NT2/D1 (cell line): Measurements from ENCODE around the gene KRT40.

Source experiments
- DNase-seq: peaks from one replicate; pipeline ENCODE4 v3.0.0-alpha.2; 2011; ENCODE audit warnings: low read depth, low spot score
- H3K27me3 ChIP-seq: 2 replicates; pipeline ENCODE4 v1.6.0; 2011; ENCODE audit warnings: mild to moderate bottlenecking; ENCODE audit not compliant: insufficient read length, insufficient read depth
- H3K36me3 ChIP-seq: 2 replicates; pipeline ENCODE4 v1.6.1; 2011; ENCODE audit warnings: mild to moderate bottlenecking, low read length, mixed read lengths; ENCODE audit not compliant: insufficient read depth, insufficient read length
- H3K4me1 ChIP-seq: 2 replicates; pipeline ENCODE4 v1.5.1; 2011; ENCODE audit not compliant: insufficient read depth, insufficient read length
- H3K4me3 ChIP-seq: 2 replicates; pipeline ENCODE4 v1.5.1; 2011; ENCODE audit warnings: low read depth; ENCODE audit not compliant: insufficient read length
- H3K9ac ChIP-seq: 2 replicates; pipeline ENCODE4 v1.6.0; 2011; ENCODE audit warnings: low read depth; ENCODE audit not compliant: insufficient read length
- H3K9me3 ChIP-seq: 2 replicates; pipeline ENCODE4 v1.5.1; 2011; ENCODE audit warnings: mild to moderate bottlenecking, low read length; ENCODE audit not compliant: insufficient read depth
- SUZ12 ChIP-seq: IDR thresholded peaks from 2 replicates; pipeline ENCODE4 v1.6.1; 2011; ENCODE audit not compliant: insufficient read length, insufficient read depth; ENCODE audit errors: extremely low read depth
- YY1 ChIP-seq: IDR thresholded peaks from 2 replicates; pipeline ENCODE4 v1.6.1; 2011; ENCODE audit not compliant: insufficient read length, insufficient read depth
- ZNF274 ChIP-seq: IDR thresholded peaks from 2 replicates; pipeline ENCODE4 v1.6.1; 2011; ENCODE audit warnings: mild to moderate bottlenecking, low read depth, low read length

KRT40 gene

DNA sequence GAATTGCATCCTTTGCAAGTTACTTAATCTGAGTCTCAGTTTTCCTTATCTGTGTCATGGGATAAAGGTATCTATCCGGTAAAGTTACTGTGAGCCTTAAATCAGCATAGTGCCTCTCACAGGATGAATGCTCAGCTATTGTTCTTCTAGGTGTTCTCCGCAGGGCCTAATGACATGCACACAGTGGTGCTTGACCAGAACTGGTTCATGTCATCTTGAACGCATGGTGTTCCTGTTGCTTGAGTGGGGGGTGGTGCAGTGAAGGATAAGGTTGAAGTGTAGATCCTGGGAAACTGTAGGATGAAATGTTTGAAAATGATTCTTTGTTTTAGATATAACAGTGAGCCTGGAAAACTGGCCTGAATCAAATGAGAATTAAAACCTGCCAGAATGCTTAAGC is 4.0 kb downstream of the KRT40 start:
- DNase-seq: no peak
- no peaks in the 10 kb centered on the region for H3K9me3 ChIP-seq
- H3K4me3 ChIP-seq: no peak overlapping the region
- TF ChIP-seq YY1 (no peak), ZNF274 (no peak), SUZ12 (no peak)
- H3K27me3 ChIP-seq: no peaks in the 10 kb centered on the region
- H3K4me1 ChIP-seq: peaks cover 3% of the 10 kb centered on the region
- H3K9ac ChIP-seq: no peak overlapping the region
- no peaks in the 10 kb centered on the region for H3K36me3 ChIP-seq

DNA sequence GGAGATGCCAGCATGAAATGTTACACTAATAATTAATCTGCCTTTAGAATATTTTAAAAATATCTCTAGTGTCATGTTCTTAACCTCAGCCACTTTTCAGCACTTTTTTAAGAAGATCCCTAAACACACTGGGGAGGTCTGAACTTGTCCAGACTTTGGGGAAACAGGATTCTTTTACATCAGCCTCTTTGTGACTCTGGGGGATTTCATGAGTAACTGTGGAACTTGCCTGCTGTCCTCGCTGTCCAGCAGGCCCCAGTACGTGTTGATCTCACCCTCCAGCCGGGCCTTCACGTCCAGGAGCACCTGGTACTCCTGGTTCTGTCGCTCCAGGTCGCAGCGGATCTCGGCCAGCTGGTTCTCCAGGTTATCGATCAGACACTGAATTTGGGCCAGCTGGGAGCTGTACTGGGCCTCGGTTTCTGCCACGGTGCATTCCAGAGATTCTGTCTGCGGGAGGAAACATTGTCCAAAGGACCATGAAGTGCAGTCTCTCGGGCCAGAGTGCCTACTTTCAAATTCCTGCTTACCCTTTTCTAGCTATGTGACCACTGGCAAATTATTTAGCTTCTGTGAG is 5.5 kb downstream of the KRT40 start:
- Histone ChIP-seq H3K27me3 (no peaks in the 10 kb centered on the region), H3K4me1 (peaks cover 3% of the 10 kb centered on the region), H3K36me3 (no peaks in the 10 kb centered on the region), H3K9ac (no peak overlapping the region), H3K4me3 (no peak overlapping the region), H3K9me3 (no peaks in the 10 kb centered on the region)
- TF ChIP-seq ZNF274: no peak
- DNase-seq: no peak

DNA sequence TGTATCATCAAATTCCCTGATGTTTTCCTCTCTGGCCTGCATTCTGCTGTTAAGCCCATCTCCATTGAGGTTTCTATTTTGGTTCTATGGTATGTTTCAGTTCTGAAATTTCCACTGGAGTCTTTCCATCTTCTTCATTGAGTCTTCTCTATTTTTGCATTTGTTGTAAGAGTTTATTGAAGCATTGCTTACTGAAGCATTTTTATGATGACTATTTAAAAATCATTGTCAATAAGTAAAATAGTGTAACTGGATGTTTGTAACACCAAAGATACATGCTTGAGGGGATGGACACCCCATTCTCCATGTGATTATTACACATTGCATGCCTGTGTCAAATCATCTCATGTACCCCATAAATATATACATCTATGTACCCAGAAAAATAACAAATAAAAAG is 8.6 kb downstream of the KRT40 start:
- no peaks in the 10 kb centered on the region for H3K9me3 ChIP-seq
- H3K27me3 ChIP-seq: no peaks in the 10 kb centered on the region
- H3K36me3 ChIP-seq: no peaks in the 10 kb centered on the region
- DNase-seq: no peak
- H3K4me1 ChIP-seq: peaks cover 1% of the 10 kb centered on the region
- TF ChIP-seq YY1 (no peak), SUZ12 (no peak), ZNF274 (no peak)
- no peak overlapping the region for H3K4me3 ChIP-seq
- no peak overlapping the region for H3K9ac ChIP-seq

DNA sequence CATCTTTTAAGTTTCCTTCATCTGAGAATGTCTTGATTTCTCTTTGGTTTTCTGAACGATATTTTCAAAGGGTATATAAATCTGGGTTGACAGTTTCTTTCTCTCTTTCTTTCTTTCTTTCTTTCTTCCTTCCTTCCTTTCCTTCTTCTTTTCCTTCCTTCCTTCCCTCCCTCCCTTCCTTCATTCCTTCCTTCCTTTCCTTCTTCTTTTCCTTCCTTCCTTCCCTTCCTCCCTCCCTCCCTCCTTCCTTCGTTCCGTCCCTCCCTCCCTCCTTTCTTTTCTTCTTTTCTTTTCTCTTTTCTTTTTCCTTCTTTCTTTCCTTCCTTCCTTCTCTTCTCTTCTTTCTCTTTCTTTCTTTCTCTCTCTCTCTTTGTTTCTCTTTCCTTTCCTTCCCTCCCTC is 9.8 kb downstream of the KRT40 start:
- H3K27me3 ChIP-seq: no peaks in the 10 kb centered on the region
- no peak overlapping the region for H3K4me3 ChIP-seq
- no peak for TF ChIP-seq ZNF274
- TF ChIP-seq YY1: no peak
- no peak for TF ChIP-seq SUZ12
- H3K36me3 ChIP-seq: no peaks in the 10 kb centered on the region
- H3K4me1 ChIP-seq: no peaks in the 10 kb centered on the region
- H3K9me3 ChIP-seq: 0 out of 2 replicates have a peak, but pooled peaks cover 1% of the 10 kb centered on the region
- DNase-seq: no peak
- no peak overlapping the region for H3K9ac ChIP-seq

DNA sequence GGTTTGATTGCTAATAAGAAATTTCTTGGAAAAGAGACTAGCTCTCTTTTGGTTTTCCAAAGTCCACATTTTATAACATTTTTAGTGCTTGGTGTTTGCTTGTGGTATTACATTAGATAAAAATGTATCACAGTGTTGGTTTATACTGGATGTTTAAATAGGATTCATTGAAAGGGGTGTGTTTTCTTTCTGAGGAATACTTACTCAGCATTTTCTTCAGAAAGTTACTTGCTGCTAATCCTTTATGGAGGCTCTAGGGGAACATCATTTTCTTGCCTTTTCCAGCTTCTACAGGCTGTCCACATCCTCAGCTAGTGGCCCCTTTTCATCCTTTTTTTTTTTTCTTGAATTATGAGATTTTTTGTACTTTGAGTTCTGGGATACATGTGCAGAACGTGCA is 16.5 kb downstream of the KRT40 start:
- Histone ChIP-seq H3K36me3 (no peaks in the 10 kb centered on the region), H3K9ac (no peak overlapping the region), H3K4me3 (no peak overlapping the region), H3K4me1 (no peaks in the 10 kb centered on the region), H3K9me3 (0 out of 2 replicates have a peak, but pooled peaks cover 6% of the 10 kb centered on the region), H3K27me3 (no peaks in the 10 kb centered on the region)
- no peak for TF ChIP-seq ZNF274
- no peak for TF ChIP-seq YY1
- TF ChIP-seq SUZ12: no peak
- DNase-seq: no peak

DNA sequence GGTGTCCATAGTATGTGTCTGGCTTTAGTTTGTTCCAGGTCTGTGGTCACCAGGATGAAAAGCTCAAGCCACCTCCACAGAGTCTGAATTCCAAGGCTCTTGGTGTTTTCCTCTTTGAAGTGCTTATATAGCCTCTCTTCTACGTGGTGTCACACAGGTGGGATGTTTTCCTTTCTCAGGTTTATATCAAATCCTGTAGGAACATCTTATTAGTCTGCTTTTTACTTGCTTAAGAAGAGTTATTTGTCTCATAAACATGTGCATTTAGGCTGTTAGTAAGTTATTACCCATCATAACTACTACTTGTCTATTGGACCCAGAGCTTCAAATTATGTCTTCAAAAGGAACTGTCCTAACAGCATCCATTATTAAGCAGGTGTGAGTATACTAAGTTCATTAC is 17.3 kb downstream of the KRT40 start, which contains the start of gene KRT39:
Gene KRT39, minus strand, starts transcription at position 101 of the 400 bp plus-strand sequence. Its CDS starts 92 bp downstream, at position 9.
- Histone ChIP-seq H3K9me3 (0 out of 2 replicates have a peak, but pooled peaks cover 6% of the 10 kb centered on the region), H3K4me1 (no peaks in the 10 kb centered on the region), H3K9ac (no peak within 1 kb of the TSS), H3K27me3 (no peaks in the 10 kb centered on the region), H3K36me3 (no peaks in the 10 kb centered on the region), H3K4me3 (no peak within 1 kb of the TSS)
- DNase-seq: no peak
- no peak for TF ChIP-seq YY1
- TF ChIP-seq ZNF274: no peak
- TF ChIP-seq SUZ12: no peak

DNA sequence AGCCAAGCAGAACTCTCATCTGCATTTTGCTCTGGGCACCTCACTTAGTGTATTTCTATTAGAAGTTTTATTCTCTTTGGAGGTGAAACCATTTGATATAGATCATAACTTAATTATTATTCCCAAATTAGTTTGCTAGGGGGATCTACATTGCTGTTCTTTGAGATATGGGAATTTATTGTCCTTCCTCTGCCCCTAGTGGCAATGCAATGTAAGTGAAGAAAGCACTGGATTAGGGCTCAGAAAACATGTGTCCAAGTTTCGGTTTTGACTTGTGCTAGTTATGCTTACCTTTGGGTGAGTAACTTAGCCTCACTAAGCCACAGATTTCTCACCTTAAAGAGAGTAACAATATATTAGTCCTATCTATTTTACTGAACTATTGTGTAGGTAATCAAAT is 20.3 kb downstream of the KRT40 start:
- H3K4me1 ChIP-seq: no peaks in the 10 kb centered on the region
- no peaks in the 10 kb centered on the region for H3K9me3 ChIP-seq
- no peak overlapping the region for H3K4me3 ChIP-seq
- TF ChIP-seq ZNF274 (no peak), SUZ12 (no peak), YY1 (no peak)
- no peaks in the 10 kb centered on the region for H3K36me3 ChIP-seq
- H3K27me3 ChIP-seq: no peaks in the 10 kb centered on the region
- H3K9ac ChIP-seq: no peak overlapping the region
- DNase-seq: no peak

DNA sequence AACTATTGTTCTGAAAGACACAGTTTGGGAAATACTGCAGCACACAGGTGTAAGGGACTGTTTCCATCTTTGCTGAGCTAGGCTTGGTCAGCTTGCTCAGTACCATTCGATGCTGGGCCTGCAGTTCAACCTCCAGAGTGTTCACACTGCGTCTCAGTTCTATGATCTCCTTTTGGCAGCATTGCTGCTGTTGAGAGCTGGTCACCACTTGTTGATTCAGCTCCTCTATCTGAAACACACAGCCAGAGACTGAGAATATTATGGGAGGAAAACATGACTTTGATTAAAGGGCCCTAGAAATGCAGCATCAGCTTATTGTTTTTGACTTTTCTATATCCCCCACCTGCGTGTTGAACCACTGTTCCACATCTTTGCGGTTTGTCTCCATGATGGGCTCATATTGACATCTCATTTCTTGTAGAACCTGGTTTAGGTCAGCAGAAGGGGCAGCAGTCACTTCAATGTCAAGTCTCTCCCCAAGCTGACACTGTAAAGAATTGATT is 22.0 kb downstream of the KRT40 start:
- Histone ChIP-seq H3K27me3 (no peaks in the 10 kb centered on the region), H3K9me3 (no peaks in the 10 kb centered on the region), H3K9ac (no peak overlapping the region), H3K4me3 (no peak overlapping the region), H3K4me1 (no peaks in the 10 kb centered on the region), H3K36me3 (no peaks in the 10 kb centered on the region)
- TF ChIP-seq SUZ12: no peak
- TF ChIP-seq ZNF274: no peak
- TF ChIP-seq YY1: no peak
- DNase-seq: no peak
